Superior temporal gyrus (tissue), 1 donor: ENCODE measurements around the gene RO60.

Source experiments
- DNase-seq: peaks from one replicate; pipeline ENCODE4 v3.0.0-alpha.2; 2016; ENCODE audit errors: extremely low spot score

RO60 gene

GRCh38 chr1:193108471-193108870, 49.1 kb downstream of the RO60 start:
- DNase-seq = no peak
